ENCODE measurements around the gene IGFLR1. TPM values are rescaled to one million over a fixed set of nuclear protein-coding genes. Genes with fewer than 3 reads are reported as not detected.

The IGFLR1 gene
- polyA plus RNA-seq, 1 of the 3 experiments (the other 2 are of a cell fraction) = 5.6 TPM

- WGBS (ENCODE audit: low lambda C conversion rate) = 59% methylated on average over 2 of the region's 2 CpGs
- Histone ChIP-seq H3K9me3 (no peaks in the 10 kb centered on the region), H3K27ac (ENCODE audit: low read depth in 2 of 2, low read length in 1 of 2) (no peak overlapping the region), H3F3A (replicated peaks; ENCODE audit: insufficient read depth) (no peaks in the 10 kb centered on the region), H3K27me3 (ENCODE audit: insufficient read depth) (peaks cover 7% of the 10 kb centered on the region; the same call in 1 of the 2 replicates), H2AFZ (ENCODE audit: low read depth) (no peak overlapping the region), H3K9me2 (no peaks in the 10 kb centered on the region), H3K79me2 (ENCODE audit: insufficient read depth) (no peaks in the 10 kb centered on the region), H3K36me3 (replicated peaks in 1 of 2; ENCODE audit: control insufficient read depth in 1 of 2, insufficient read depth in 2 of 2, low read length in 1 of 2) (no peaks in the 10 kb centered on the region), H3K4me1 (ENCODE audit: control insufficient read depth in 1 of 2, insufficient read depth in 2 of 2, low read depth in 1 of 2, low read length in 1 of 2) (no peaks in the 10 kb centered on the region), H3K4me2 (no peak overlapping the region), H3K4me3 (ENCODE audit: low read depth in 2 of 2, low read length in 1 of 2) (no peak overlapping the region), H4K20me1 (ENCODE audit: insufficient read depth) (no peaks in the 10 kb centered on the region), H3K9ac (no peak overlapping the region)
- DNase-seq = no peak
- POLR2A ChIA-PET = no interaction called here
- CTCF ChIA-PET = interaction anchor here (0.6 to 2.2 kb wide), 4 partner anchors 13 to 124 kb away, joined by 3 to 8 read pairs (median 4); no protein-coding TSS in a partner anchor
- no peak for TF ChIP-seq MAX (IDR thresholded peaks at IDR 0.05; ENCODE audit: low read depth)
Observed at GRCh38 chr19:35695895-35696422, 46.3 kb downstream of the IGFLR1 start.

- no peaks in the 10 kb centered on the region for H4K20me1 ChIP-seq (ENCODE audit: insufficient read depth)
- H3K36me3 ChIP-seq (replicated peaks in 1 of 2; ENCODE audit: control insufficient read depth in 1 of 2, insufficient read depth in 2 of 2, low read length in 1 of 2) = no peaks in the 10 kb centered on the region
- peak; percentile 90 for DNase-seq
- TF ChIP-seq, protein P1, sequence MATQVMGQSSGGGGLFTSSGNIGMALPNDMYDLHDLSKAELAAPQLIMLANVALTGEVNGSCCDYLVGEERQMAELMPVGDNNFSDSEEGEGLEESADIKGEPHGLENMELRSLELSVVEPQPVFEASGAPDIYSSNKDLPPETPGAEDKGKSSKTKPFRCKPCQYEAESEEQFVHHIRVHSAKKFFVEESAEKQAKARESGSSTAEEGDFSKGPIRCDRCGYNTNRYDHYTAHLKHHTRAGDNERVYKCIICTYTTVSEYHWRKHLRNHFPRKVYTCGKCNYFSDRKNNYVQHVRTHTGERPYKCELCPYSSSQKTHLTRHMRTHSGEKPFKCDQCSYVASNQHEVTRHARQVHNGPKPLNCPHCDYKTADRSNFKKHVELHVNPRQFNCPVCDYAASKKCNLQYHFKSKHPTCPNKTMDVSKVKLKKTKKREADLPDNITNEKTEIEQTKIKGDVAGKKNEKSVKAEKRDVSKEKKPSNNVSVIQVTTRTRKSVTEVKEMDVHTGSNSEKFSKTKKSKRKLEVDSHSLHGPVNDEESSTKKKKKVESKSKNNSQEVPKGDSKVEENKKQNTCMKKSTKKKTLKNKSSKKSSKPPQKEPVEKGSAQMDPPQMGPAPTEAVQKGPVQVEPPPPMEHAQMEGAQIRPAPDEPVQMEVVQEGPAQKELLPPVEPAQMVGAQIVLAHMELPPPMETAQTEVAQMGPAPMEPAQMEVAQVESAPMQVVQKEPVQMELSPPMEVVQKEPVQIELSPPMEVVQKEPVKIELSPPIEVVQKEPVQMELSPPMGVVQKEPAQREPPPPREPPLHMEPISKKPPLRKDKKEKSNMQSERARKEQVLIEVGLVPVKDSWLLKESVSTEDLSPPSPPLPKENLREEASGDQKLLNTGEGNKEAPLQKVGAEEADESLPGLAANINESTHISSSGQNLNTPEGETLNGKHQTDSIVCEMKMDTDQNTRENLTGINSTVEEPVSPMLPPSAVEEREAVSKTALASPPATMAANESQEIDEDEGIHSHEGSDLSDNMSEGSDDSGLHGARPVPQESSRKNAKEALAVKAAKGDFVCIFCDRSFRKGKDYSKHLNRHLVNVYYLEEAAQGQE (IDR thresholded peaks at IDR 0.05; ENCODE audit: low read depth, low read length) = no peak
- TF ChIP-seq CTCF (IDR thresholded peaks at IDR 0.05) (peak; percentile 98), SMC3 (IDR thresholded peaks at IDR 0.05; ENCODE audit: low read depth, low read length) (peak; percentile 93), RAD21 (IDR thresholded peaks at IDR 0.05; ENCODE audit: low read length) (peak; percentile 92)
- TF ChIP-seq, protein P2, sequence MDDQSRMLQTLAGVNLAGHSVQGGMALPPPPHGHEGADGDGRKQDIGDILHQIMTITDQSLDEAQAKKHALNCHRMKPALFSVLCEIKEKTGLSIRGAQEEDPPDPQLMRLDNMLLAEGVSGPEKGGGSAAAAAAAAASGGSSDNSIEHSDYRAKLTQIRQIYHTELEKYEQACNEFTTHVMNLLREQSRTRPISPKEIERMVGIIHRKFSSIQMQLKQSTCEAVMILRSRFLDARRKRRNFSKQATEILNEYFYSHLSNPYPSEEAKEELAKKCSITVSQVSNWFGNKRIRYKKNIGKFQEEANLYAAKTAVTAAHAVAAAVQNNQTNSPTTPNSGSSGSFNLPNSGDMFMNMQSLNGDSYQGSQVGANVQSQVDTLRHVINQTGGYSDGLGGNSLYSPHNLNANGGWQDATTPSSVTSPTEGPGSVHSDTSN (IDR thresholded peaks at IDR 0.05) = peak; percentile 18; the same call in 1 of the 2 replicates
- no peaks in the 10 kb centered on the region for H3K9me3 ChIP-seq
- peaks cover 11% of the 10 kb centered on the region for H3F3A ChIP-seq (replicated peaks; ENCODE audit: insufficient read depth)
- H2AFZ ChIP-seq (ENCODE audit: low read depth) = no peak overlapping the region
- no peak overlapping the region; a peak in 1 of 4 replicates for H3K4me3 ChIP-seq (ENCODE audit: low read depth in 2 of 2, low read length in 1 of 2)
- ChIA-PET POLR2A (no interaction called here), CTCF (interaction anchor here (0.7 to 4.1 kb wide), 11 partner anchors 9 to 188 kb away, joined by 3 to 33 read pairs (median 4); partner anchors contain the start of genes PSENEN, U2AF1L4 and ZBTB32)
- peaks cover 7% of the 10 kb centered on the region; the same call in 1 of the 2 replicates for H3K27me3 ChIP-seq (ENCODE audit: insufficient read depth)
- 31% methylated on average over 8 of the region's 8 CpGs for WGBS (ENCODE audit: low lambda C conversion rate)
- no peak overlapping the region for H3K4me2 ChIP-seq
- no peaks in the 10 kb centered on the region for H3K79me2 ChIP-seq (ENCODE audit: insufficient read depth)
- H3K4me1 ChIP-seq (ENCODE audit: control insufficient read depth in 1 of 2, insufficient read depth in 2 of 2, low read depth in 1 of 2, low read length in 1 of 2) = no peaks in the 10 kb centered on the region
- H3K27ac ChIP-seq (ENCODE audit: low read depth in 2 of 2, low read length in 1 of 2) = no peak overlapping the region
- H3K9ac ChIP-seq = no peak overlapping the region
- no peaks in the 10 kb centered on the region for H3K9me2 ChIP-seq
Observed at GRCh38 chr19:35693835-35694599, 48.2 kb downstream of the IGFLR1 start.
